Measurements from ENCODE around the gene VWA3A.
A peak's percentile ranks its signal among the peaks of the same experiment; 100 is the strongest.

Gene VWA3A

DNA sequence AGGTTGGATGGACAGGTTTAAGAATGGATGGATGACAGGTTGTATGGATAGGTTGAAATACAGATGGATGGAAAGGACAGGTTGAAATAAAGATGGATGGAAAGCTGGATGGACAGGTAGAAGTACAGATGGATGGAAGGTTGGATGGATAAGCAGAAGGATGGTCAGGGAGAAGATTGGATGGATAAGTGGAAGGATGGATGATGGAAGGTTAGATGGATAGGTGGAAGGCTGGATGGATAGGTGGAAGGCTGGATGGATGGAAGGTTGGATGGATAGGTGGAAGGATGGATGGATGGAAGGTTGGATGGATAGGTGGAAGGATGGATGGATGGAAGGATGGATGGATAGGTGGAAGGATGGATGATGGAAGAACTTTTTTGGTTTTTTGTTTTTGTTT is 69.1 kb downstream of the VWA3A start:
- no peak for DNase-seq (ENCODE audit: low spot score)
- POLR2A ChIA-PET (ENCODE audit: low non-redundant PET) = no interaction called here
- no peak overlapping the region for H3K27ac ChIP-seq
- CTCF ChIA-PET = no interaction called here
- no peak for TF ChIP-seq CTCF (conservative IDR thresholded peaks at IDR 0.05; ENCODE audit: low read depth)

GRCh38 chr16:22161999-22162655 is 69.8 kb downstream of the VWA3A start, which contains the start of gene SDR42E2:
TSS of gene SDR42E2 (plus strand) at chr16:22162506. CDS start at chr16:22165583, 3,077 bp downstream.
- CTCF ChIA-PET = interaction anchor here (0.7 kb wide), 1 partner anchor 730 kb away, joined by 3 read pairs; no protein-coding TSS in a partner anchor
- peak; percentile 69 for DNase-seq (ENCODE audit: low spot score)
- POLR2A ChIA-PET (ENCODE audit: low non-redundant PET) = no interaction called here
- H3K27ac ChIP-seq = no peak within 1 kb of the TSS
- TF ChIP-seq CTCF (conservative IDR thresholded peaks at IDR 0.05; ENCODE audit: low read depth) = no peak

GRCh38 chr16:22162656-22163009 is 70.3 kb downstream of the VWA3A start:
- TF ChIP-seq CTCF (conservative IDR thresholded peaks at IDR 0.05; ENCODE audit: low read depth) = no peak
- POLR2A ChIA-PET (ENCODE audit: low non-redundant PET) = no interaction called here
- no peak for DNase-seq (ENCODE audit: low spot score)
- CTCF ChIA-PET = interaction anchor here (0.7 kb wide), 1 partner anchor 729 kb away, joined by 3 read pairs; no protein-coding TSS in a partner anchor
- no peak overlapping the region for H3K27ac ChIP-seq

GRCh38 chr16:22163806-22164205 is 71.5 kb downstream of the VWA3A start:
- ChIA-PET POLR2A (ENCODE audit: low non-redundant PET) (no interaction called here), CTCF (no interaction called here)
- H3K27ac ChIP-seq = no peak overlapping the region
- no peak for TF ChIP-seq CTCF (conservative IDR thresholded peaks at IDR 0.05; ENCODE audit: low read depth)
- DNase-seq (ENCODE audit: low spot score) = no peak

GRCh38 chr16:22164482-22164881 is 72.1 kb downstream of the VWA3A start:
- CTCF ChIA-PET = interaction anchor here (0.6 kb wide), 2 partner anchors 19 to 166 kb away, joined by 3 to 4 read pairs; no protein-coding TSS in a partner anchor
- no peak for DNase-seq (ENCODE audit: low spot score)
- POLR2A ChIA-PET (ENCODE audit: low non-redundant PET) = no interaction called here
- H3K27ac ChIP-seq = no peak overlapping the region
- no peak for TF ChIP-seq CTCF (conservative IDR thresholded peaks at IDR 0.05; ENCODE audit: low read depth)

DNA sequence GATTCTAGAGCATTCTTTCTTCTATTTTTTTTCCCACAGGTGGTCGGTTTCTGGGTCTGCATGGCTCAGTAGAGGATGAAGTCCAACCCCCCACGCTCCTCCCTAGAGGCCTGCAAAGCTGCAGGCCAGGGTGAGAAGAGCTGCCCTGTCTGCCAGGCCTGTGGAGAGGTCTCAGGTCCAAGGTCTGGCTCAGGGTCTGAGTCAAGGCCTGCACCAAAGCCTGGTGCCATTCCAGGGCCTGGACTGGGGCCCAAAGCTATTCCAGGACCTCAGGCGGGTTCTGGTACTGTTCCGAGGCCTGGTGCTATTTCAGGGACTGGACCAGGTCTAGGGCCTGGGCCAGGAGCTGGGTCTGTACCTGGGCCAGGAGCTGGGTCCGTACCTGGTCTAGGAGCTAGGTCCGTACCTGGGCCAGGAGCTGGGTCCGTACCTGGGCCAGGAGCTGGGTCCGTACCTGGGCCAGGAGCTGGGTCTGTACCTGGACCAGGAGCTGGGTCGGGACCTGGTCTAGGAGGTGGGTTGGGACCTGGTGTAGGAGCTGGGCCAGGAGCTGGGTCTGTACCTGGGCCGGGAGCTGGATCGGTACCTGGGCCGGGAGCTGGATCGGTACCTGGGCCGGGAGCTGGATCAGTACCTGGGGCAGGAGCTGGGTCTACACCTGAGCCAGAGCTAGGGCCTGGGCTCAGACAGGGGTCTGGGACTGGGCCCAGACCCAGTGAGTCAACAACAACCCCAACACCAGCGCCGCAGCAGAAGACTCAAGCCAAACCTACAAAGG is 73.4 kb downstream of the VWA3A start:
- ChIA-PET CTCF (no interaction called here), POLR2A (ENCODE audit: low non-redundant PET) (no interaction called here)
- no peak for TF ChIP-seq CTCF (conservative IDR thresholded peaks at IDR 0.05; ENCODE audit: low read depth)
- DNase-seq (ENCODE audit: low spot score) = no peak
- H3K27ac ChIP-seq = no peak overlapping the region
